Cardiac septum (tissue), 1 donor: ENCODE results near the gene BORA. TPM values are rescaled to one million over a fixed set of nuclear protein-coding genes. Genes with fewer than 3 reads are reported as not detected.
"Not testable (repeated sequence)": the region's sequence is repeated elsewhere in the genome, so short reads cannot be mapped to it uniquely, and the experiment has no call there.

Source experiments
- DNase-seq: peaks from one replicate; pipeline ENCODE4 v3.0.0-alpha.2; 2020; ENCODE audit warnings: low spot score
- intact Hi-C: fragments of 100-400 bp; cut with DNase I; formaldehyde crosslinking; loops from one replicate; pipeline ENCODE4 v1.14.0; 2022
- total RNA-seq: library from RNA; stranded (reverse); fragmentation: NEBNext Ultra II Directional; extraction: Animal tissue kit (Norgen Biotek cat#: 25700); gene quantifications from one replicate; pipeline ENCODE4 v1.2.1, GENCODE V29; 2021
- donor health status: DM: no; HTN: no; CAD: no.

The BORA gene
- total RNA-seq, 1 donor from 2014 or later: 0.54 TPM

DNA sequence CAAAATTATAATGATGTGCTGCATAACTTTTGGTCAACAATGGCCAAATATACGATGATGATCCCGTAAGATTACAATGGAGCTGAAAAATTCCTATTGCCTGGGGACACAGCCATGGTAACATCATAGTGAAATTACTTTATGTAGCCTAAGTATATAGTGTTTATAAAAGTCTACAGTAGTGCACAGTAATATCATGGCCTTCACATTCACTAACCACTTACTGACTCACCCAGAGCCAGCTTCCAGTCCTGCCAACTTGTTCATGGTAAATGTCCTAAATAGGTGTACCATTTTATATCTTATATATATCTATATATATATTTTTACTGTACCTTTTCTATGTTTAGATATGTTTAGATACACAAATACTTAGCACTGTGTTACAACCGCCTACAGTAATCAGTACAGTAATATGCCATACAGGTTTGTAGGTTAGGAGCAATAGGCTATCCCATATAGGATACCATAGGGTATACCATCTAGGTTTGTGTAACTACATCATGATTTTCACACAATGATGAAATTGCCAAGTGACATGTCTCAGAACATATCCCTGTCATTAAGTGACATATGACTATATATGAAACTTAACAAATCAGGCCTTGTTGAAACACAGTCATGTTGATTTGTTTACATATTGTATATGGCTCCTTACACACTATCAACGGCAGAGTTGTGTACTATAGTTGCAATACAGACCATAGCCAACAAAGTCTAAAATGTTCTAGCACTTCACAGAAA, 30.2 kb downstream of the BORA start:
- intact Hi-C loops: no loop called here
- DNase-seq: no peak

DNA sequence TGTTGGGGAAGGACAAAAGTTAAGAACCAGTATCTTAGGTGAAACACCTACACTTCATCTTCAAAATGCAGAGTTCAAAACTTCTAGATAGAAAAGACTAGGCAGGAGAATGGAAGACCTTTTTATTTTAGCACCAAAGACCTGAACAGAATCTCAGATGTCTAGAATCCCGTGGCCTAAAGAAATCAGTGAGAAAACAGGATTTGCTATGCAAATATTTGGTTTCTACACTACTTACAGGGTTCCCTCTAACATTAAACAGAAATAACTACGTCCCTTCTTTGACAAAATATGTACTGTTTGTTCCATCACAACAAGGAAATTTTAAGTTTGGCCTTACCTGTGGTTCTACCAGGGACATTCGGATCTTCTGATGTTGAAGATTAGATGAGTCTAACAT, 32.5 kb downstream of the BORA start:
- intact Hi-C loops: no loop called here
- DNase-seq: no peak

DNA sequence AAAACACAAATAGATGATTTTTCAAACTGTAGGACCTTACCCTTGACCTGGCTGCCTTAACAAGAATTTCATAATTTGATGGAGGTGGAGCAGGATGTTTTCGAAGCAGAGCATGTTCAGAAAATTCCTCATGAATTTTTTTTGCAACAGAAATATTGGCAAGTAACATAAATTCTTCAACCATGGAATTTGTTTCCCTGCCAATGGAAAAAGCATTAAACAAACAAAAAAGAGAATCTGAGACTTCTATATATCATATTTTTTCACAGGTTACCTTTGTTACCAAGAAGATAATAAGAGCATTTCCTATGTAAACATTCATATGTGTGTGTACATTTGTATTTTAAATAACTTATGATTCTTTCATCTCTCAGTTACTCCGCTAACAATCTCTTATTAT, 35.7 kb downstream of the BORA start:
- DNase-seq: no peak
- intact Hi-C loops: no loop called here

DNA sequence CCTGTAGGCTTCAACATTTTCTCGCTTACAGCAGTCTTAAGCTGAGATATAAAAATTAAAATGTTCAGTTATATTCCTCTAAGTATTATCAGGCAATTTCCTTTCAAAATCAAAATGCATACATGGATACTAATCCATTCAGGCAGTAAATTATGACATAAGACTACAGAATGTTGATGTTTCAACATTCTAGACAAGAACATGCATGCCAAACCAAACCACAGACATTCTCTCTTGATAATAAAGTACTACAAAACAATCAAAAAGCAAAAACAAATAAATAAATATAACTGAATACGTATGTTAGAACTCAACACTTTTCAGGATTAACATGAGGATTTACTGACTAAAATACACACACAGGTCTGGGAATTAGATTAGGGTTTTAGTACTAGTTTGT, 46.3 kb downstream of the BORA start:
- DNase-seq: no peak
- intact Hi-C loops: no loop called here

DNA sequence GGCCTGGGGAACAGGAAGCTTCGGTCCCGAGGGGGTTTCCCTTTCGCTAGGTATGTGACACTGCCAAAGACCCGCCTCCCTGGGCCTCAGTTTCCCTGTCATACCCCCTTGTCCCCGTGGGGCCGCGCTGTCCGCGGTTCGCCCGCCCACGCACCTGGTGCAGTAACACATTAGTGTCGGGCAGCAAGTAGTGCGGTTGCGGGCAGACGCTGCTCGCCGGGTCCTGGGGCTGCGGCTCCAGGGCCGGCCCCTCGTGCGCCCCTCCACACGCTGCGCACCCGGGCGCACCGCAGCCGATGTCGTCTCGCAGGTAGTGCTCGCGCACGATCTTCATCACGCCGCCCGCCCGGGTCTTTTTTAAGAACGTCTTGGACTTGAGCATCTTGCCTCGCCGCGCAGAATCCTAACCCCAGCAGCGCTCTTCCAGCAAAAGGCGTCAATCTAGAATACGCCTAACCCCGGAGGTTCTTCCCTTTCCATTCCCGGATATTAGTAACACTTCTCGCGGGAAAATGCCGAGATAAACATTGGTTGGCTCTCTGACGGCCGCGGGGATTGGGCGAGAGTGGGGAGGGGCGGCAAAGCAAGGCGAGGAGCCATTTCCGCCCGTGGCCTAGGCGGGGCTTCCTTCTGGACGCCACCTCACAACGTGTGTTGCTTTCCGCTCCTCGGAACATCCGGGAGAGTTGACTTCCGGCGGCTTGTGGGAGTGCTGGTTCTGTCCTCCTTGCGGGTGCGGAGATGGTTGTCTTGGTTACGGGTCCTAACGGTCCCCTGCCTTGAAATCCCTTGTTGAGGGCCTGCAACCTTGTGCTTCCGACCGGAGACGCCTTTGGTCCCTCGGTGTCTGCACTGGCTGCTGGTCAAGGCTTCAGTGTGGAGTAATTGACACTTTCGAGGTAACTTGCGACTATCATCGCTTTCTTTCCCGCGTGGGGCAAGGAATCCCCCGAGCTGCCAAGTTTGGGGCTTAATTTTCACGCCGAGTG, 54.0 kb downstream of the BORA start, which contains the start of the genes DIS3 and PIBF1:
DIS3 (minus strand) TSS at position 450 of the 989 bp plus-strand sequence; CDS start at position 382, 68 bp downstream.
PIBF1 (plus strand) TSS at position 683 of the 989 bp plus-strand sequence. CDS start 1,337 bp downstream, outside the sequence.
- intact Hi-C loops: loop anchor here (5.0 kb wide), 1 partner anchor 54 kb away; the partner anchor contains the start of genes BORA and MZT1
- peak; percentile 98 for DNase-seq

DNA sequence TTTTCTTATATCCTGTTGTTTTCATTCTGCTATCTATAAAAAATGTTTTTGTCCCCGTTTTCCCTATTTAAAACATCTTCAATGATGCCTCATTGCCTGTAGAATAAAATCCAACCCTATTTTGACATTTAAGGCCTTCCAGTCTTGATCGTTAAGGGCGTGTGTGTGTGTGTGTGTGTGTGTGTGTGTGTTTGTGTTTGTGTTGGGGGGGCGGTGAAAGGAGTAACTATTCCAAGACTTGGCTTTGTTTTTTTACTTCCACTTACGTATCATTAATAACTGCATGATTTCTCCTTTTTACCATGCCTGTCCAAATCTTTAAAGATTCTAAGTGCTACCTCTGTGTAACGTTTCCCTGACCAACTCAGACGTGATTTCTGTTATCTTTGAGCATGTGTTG, 55.0 kb downstream of the BORA start:
- intact Hi-C loops: loop anchor here (5.0 kb wide), 1 partner anchor 55 kb away; the partner anchor contains the start of genes BORA and MZT1
- no peak for DNase-seq

DNA sequence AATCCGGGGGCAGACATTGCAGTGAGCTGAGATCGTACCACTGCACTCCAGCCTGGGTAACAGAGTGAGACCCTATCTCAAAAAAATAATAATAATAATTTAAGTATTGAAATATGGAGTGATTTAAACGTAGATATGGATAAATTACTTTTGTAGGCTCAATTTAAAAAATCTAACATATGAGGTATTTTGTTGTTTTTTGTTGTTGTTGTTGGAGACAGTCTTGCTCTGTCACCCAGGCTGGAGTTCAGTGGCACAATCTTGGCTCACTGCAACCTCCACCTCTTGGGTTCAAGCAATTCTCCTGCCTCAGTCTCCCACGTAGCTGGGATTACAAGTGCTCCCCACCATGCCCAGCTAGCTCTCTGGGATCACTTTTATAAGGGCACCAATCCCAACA, 57.0 kb downstream of the BORA start:
- intact Hi-C loops: loop anchor here (5.0 kb wide), 1 partner anchor 57 kb away; the partner anchor contains the start of genes BORA and MZT1
- DNase-seq: not testable (repeated sequence)

DNA sequence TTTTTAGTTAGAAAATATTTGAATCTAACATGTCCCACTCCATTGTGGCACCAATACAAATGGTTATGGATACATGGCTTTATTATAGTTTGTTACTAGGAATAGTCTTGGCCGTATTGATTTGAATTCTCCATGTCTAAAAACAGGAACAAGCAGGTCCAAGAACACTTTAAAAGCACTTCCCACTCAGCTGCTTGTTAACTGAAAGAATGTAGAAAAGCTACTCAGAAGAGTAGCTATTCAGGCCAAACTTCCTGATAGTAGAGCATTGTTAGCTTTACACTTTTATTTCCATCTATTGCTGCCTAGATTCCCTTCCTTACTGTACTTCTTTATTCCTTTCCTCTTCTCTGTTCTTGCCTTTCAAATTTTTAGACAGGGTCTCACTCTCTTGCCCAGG, 61.1 kb downstream of the BORA start:
- no peak for DNase-seq
- intact Hi-C loops: no loop called here

DNA sequence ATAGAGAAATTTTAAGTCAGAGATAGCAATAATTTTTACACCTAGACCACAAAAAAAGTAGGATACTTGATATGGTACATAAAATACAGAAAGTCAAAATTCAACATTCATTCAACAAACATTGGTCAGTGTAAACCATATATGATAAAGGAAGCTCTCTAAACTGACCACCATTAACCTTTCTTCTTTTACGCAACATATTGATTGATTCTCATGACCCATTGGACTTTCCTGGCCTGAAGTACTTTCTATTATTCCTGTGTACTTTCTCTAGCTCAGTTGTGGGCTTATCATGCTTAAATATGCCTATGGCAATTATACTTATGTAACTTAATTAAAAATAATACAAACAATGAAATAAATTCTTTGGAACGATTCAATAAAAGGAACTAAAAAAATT, 64.9 kb downstream of the BORA start:
- intact Hi-C loops: no loop called here
- DNase-seq: no peak

DNA sequence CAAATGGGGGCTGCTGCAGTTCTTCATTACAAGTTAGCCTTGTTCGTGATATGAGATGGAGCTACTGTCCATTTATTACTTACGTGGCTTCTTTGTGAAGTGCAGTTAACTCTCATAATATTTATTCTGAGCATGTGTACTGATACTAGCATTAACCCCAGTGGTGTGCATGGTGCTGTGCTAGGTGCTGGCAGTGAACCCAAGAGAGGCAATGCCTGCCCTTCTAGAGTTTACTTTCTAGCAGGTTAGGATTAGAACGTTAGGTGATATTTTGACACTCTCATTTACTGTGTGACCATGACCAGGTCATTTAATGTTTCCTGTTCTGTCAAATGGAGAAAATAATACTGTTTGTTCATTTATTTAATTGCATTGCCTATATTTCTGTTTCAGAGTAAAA, 71.1 kb downstream of the BORA start:
- DNase-seq: no peak
- intact Hi-C loops: no loop called here

DNA sequence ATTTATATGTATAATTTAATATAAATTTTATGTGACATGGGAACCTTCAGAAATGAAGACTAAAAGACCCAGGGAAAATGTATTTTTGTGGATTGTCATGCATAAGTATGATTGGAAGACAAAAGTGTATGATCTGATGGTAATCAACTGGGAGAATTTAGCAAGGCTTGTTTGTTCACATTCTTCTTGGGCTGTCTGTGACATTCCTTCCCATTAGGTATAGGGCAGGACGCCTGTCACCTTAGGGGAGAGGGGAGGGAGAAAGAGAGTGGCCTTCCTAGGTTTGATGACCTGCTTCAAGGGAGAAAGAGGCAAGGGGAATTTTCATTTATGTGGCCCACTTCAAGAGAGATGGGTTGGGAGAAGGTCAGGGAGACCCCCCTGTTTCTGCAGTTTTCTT, 76.6 kb downstream of the BORA start:
- intact Hi-C loops: no loop called here
- DNase-seq: no peak

Other genes starting within 250 kb of the BORA start
- 7.4 TPM for gene MZT1, start 294 bp upstream of the BORA start, total RNA-seq
- 18.1 TPM for gene DIS3, start 54.0 kb downstream of the BORA start, total RNA-seq
- 14.2 TPM for gene PIBF1, start 54.2 kb downstream of the BORA start, total RNA-seq